C4-2B (cell line): ENCODE results near the gene THTPA.
"Not testable (repeated sequence)": the region's sequence is repeated elsewhere in the genome, so short reads cannot be mapped to it uniquely, and the experiment has no call there.

Source experiments
- H3K27ac ChIP-seq: fragments of 450-650 bp; 2 replicates; pipeline ENCODE4 v1.5.1; 2017
- CTCF ChIP-seq: fragments of 450-650 bp; conservative IDR thresholded peaks from 2 replicates; pipeline ENCODE4 v1.5.1; 2017; ENCODE audit warnings: mild to moderate bottlenecking
- ZFX ChIP-seq: fragments of 450-650 bp; IDR thresholded peaks from 2 replicates; pipeline ENCODE4 v1.6.1; 2017

The THTPA gene

GRCh38 chr14:23536494-23536893, 19.6 kb upstream of the THTPA start:
- TF ChIP-seq ZFX (no peak), CTCF (no peak)
- H3K27ac ChIP-seq: no peak overlapping the region

- H3K27ac ChIP-seq: not testable (repeated sequence)
Measured at GRCh38 chr14:23536906-23537305, 19.2 kb upstream of the THTPA start.

- H3K27ac ChIP-seq: no peak overlapping the region
- TF ChIP-seq CTCF: no peak
- TF ChIP-seq ZFX: no peak
Measured at GRCh38 chr14:23537351-23538049, 18.6 kb upstream of the THTPA start.

GRCh38 chr14:23538050-23538718, 17.9 kb upstream of the THTPA start:
- TF ChIP-seq CTCF (no peak), ZFX (no peak)
- no peak overlapping the region for H3K27ac ChIP-seq

- TF ChIP-seq CTCF (no peak), ZFX (no peak)
- no peak overlapping the region for H3K27ac ChIP-seq
Measured at GRCh38 chr14:23538785-23539184, 17.3 kb upstream of the THTPA start.

- H3K27ac ChIP-seq: no peak overlapping the region
- peak; percentile 80 for TF ChIP-seq CTCF
- TF ChIP-seq ZFX: no peak
Measured at GRCh38 chr14:23539248-23540140, 16.6 kb upstream of the THTPA start.

- H3K27ac ChIP-seq: no peak overlapping the region
- TF ChIP-seq ZFX: no peak
- TF ChIP-seq CTCF: no peak
Measured at GRCh38 chr14:23540141-23540469, 16.0 kb upstream of the THTPA start.
